Raji (cell line): ENCODE data around the gene LRRC72.

Experiments
- POLR2A ChIP-seq: IDR thresholded peaks from 2 replicates; pipeline ENCODE4 v1.6.1; 2011; ENCODE audit warnings: low read depth, low read length, control low read depth; ENCODE audit not compliant: insufficient read depth

The LRRC72 gene

DNA sequence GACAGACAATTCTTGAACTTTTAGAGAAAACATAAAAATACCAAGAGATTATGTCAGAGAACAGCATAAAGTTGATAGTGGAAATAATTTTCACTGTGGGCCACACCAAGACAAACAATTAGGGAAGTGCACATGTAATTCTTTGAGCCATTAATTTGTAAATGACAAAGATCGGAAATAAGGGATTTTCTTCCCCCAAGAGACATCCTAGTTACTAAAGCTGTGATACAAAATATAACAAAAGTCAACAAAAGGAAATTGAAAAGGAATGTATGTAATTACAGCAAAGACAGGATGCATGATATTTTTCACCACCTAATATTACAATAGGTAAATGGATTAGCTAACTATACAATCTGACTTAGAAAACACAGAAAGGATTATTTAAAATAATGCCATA is 12.4 kb upstream of the LRRC72 start:
- TF ChIP-seq POLR2A, result no peak

DNA sequence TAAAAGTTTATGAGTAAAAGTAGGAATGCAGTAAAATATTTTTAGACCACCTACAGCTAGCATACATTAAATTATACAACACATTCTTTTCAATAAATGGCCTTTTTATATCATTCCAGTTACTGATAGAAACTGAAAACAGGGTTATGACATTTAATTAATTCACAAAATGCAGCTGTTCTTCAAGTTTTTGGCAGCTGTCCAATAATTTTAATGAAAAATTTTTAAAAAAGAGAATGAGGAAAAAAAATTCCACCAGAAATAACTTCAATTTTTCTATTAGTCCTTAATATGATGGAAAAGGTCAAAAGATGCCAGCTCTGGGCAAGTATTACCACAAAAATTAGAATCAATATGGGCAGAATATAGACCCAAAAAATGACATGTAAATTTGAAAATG is 11.9 kb upstream of the LRRC72 start:
- no peak for TF ChIP-seq POLR2A

DNA sequence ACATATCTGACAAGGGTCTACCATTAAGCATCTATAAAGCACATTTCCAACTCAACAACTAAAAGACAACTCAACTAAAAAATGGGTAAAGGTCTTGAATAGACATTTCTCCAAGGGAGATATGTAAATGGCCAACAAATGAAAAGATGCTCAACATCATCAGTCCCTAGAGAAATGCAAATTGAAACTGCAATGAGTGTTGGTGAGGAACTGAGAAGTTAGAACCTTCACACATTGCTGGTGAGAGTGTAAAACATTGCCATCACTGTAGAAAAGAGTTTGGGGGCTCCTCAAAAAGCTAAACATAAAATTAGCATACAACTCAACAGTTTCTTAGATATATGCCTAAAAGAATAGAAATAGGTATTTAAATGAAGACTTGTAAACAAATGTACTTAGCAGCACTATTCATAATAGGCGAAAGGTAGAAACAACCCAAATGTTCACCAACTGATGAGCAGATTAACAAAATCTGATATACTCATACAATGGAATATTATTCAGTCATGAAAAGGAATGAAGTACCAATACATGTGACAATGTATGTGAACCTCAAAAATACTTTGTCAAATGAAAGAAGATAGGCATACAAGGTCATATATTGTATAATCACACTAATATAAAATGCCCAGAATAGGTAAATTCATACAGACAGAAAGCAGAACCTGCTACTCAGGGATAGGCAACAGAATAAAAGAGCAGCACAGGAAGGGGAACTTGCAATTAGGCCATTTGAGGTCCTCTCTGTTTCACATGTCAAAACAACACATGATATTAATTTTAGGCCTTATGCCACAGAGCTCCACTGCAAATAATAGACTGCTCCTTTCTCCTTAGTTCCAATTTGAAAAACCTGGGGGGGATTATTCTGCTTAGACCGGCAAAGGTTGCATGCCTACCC is 10.6 kb upstream of the LRRC72 start:
- no peak for TF ChIP-seq POLR2A

DNA sequence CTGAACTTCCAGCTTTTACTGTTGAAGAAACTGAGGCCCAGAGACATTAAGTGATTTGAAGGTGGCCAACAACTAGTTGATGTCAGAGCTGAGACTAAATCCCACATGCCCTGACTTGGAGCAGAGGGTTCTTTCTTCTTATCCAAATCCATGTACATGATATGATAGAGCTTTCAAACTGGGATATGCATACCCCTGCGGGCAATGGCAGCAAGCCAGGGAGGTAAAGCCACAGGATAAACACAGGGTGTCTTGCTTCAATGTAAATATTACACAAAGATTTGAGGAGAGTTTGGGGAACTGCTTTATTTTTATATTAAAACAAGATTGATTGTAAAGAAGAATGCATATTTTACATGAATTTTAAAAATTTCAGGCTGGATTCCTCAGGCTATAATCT is 2.3 kb upstream of the LRRC72 start:
- TF ChIP-seq POLR2A, result no peak

DNA sequence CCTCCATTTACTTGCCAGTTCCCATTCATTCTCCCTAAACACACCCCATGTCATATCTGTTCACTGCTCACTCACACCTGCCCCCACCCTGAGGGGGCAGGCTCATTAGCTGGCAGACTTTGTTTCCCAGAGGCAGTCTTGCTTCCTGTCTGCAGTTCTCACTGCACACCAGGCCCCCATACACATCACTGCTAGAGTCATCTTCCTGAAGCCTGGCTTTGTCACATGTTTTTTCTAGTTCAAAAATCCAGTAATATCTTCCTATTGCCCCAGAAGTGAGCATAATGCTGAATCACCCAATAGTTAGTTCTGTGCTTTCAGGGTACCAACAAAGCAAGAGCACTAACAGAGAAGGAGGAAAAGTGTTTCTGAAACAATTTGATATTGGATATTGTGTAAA is 1.9 kb downstream of the LRRC72 start:
- TF ChIP-seq POLR2A, result no peak

DNA sequence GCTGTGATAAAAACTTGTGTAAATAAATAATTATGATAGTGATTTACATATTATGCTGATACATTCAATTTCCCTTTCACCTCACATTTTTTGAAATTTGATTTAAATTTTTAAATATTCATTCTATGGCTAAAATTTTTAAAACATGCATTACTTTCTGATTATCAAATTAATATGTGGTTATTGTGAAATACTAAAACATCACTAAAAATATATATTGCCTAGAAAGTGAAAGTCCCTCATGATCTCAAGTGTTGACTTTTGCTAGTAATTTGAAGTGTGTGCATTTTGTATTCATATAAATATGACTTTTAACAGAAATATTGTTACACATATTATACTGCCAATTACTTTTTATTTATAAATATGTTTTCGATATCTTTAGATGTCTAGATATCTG is 3.1 kb downstream of the LRRC72 start:
- TF ChIP-seq POLR2A, result no peak

DNA sequence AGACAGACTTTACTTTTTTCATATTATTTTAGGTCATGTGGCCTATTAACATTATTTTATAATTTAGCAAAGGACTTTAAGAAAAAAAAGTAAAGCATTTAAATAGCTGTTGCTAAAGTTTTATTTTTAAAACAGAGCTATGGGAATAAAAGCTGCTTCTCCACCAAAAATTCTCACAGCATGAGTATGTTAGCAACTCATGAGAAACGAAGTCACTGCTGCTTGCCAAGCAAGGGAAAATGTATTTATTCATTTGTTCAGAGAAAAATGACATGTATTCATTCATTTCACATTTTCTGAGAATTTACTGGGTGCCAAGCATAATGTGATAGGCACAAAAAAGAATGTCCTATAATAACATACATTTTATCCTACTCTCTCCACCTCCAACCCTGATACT is 5.1 kb downstream of the LRRC72 start:
- TF ChIP-seq POLR2A, result no peak

DNA sequence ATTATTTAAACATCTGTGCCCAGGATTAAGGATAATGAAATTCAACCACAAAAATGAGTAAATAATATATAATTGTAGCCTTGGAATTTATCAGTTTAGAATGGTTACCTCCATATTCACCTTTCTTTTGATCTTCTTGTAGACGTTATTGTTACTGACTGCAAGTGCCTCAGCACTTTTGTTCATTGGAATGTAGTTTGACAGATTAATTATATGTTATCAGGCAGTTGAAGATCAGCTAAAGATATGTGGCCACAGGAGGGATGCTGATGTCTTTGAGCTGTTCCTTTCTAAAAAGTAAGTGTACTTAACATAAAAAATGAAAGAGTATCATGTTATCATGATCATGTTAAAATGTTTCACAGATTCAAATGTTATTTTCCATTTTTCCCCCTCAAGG is 5.6 kb downstream of the LRRC72 start:
- no peak for TF ChIP-seq POLR2A

DNA sequence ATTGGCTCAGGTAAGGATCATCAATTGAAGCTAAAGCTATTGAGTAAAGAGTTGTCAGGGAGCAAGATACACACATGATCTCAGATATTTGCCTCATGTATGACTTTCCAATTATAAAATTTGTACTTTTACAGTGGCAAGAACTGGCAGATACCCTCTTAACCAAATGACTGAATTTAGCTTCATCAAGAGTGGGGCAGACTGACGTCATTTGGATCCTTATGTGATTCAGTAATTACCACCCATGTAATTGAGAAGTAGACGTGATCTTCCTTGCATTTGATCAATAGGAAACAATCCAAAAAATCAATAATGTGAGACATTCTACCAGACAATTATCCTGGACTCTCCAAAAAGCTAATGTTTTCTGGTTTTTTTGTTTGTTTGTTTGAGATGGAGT is 8.9 kb downstream of the LRRC72 start:
- TF ChIP-seq POLR2A, result no peak

DNA sequence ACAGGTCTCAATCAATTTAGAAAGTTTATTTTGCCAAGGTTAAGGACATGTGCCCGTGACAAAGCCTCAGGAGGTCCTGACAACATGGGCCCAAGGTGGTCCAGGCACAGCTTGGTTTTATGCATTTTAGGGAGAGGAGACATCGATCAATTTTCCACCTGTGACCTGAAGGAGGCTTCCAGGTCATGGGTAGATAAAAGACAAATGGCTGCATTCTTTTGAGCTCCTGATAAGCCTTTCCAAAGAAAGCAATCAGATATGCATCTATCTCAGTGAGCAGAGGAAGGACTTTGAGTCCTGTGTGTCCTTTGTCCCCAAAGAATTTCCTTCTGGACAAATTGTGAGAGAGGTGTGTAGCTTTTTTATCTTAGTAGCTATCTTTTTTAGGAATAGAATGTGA is 15.8 kb downstream of the LRRC72 start:
- no peak for TF ChIP-seq POLR2A

DNA sequence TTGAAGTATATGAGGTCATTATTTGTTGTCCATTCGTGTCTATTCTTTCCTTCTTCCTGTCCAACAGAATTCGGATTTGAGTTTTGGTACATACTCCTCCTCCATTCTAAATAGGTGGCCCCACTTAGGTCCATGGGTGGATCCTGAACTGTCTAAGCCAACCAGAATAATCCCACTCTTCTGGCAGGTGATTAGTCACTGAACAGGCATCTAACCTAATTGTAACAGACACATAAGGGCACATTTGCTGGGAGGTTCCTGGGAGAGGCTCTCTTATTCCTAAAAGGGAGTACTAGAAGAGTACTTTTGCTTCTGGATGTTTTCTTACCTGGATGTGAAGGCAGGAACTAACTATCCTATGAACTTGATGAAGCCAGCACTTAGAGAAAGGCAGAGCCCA is 16.8 kb downstream of the LRRC72 start:
- no peak for TF ChIP-seq POLR2A

DNA sequence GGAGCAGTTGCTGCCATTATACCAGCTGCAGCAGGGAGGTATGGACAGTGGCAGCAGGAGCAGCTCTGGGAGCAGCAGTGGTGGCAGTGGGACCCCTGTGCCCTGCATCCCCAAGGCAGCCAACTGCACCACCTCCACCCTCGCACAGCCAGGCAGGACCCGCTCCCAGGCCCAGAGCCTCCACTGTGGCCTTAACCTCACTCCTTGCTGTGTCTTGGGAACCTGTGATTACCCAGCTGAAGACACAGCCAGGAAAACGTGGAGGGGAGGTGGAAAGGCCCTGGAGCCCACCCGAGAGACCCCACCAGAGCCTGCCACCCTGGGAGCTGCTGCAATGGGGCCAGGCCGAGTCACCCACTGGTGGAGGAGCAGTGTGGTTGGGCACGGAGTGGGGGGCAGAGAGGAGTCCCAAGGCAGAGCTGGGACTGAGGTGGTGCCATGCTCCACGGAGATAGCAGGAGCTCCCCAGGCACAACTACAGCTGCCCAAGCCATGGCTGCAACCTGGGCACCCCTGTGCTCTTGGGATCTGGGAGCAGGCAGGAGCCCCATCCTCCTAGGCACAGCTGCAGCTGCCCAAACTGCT is 20.4 kb downstream of the LRRC72 start:
- TF ChIP-seq POLR2A, result no peak

DNA sequence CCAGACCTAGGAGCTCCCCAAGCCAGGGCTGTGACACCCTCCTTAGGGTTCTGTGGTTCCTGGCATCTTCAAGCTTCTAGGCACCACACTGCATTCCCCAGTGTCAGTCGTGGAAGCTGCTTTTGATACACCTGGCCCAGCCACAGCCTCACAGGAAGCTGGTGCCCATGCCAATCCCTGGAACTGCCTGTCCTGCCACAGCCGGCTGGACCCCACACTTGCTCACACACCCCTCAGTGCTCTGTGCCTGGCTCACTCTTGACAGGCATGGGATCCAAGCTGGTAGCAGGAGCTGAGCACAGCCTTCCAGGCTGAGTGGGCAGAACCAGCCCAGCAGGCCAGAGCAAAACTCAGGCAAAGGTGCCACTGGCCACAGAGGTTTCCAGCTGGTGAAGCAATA is 21.8 kb downstream of the LRRC72 start:
- TF ChIP-seq POLR2A, result no peak

DNA sequence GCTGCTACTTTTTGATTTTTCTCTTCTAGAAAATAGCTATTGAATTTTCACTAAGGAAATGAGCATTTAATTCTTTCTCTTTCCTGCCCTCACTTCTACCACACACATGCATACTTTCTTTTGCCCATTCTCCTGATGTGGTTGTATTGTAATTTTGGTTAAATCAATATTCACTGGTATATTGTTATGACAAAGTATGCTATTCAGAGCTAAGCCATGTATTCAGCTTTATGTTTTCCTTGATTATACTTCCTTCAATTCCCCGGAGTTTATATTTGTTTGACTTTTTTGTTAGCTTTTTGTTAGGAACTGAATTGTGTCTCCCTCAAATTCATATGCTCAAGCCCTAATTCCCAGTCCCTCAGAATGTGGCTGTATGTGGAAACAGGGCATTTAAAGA is 24.0 kb downstream of the LRRC72 start:
- TF ChIP-seq POLR2A, result no peak

DNA sequence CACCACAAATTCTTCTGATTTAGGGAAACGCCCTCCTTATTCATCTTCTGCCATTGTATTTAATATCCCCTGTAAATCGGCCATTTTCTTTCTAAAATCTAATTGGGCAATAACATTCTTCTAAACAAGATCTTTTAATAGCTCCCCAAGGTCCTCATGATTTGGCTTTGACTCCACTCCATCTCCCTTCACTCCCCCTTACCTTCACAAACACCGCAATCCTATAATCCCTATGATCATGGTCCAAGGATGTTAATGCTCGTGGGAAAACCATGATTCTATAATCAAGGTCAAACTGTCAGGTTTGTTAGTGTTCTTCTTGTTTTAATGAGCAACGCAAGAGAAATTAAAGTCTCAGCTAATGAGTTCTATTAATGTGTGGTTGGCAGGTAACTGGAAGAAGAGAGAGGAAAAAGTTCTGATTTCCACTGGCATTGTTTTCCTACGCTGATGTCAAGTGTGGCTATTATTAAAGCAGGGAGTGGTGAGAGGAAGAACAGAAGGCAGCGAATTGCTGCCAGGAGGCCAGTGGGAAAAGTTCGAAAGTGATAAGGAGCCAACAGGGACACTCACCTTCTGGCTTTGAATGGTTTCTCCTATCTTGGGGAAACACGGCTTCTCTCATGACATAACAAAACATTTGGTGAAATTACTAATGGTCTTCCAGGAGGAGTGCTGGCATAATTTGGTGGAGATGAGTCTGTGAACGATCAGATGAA is 28.1 kb downstream of the LRRC72 start:
- no peak for TF ChIP-seq POLR2A

DNA sequence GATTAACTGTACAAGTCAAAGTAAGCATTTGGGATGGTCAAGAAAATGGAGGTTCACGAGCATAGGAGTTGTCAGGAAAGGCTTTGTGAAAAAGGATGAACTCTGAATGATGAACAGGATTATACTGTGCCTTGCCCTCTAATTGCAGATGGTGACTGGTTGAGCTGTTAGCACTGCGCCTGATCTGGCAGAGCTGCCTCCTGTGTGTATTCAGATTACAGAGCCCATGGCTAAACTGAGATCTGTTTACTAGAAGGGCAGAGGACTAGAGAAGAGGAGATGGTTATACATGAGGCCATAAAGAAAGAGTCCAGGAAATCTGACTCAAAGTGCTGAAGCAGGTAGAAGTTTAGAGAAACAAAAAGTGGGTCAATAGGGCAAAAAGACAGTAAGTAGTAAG is 29.7 kb downstream of the LRRC72 start:
- no peak for TF ChIP-seq POLR2A
